ENCODE data around the gene NQO1.

The NQO1 gene

DNA sequence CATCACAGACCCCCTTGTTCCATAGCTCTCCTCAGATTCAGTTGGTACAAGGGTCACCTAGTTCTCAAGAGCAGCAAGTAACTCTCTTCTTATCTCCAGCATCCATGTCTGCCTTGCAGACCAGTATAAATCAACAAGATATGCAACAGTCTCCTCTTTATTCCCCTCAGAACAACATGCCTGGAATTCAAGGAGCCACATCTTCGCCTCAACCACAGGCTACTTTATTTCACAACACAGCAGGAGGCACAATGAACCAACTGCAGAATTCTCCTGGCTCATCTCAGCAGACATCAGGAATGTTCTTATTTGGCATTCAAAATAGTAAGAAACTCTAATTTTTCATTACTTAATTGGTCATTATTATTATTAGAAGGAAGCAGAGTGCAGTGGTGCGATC is 32.4 kb downstream of the NQO1 start:
- Mint-ChIP-seq H3K4me1 (peaks cover 4% of the 10 kb centered on the region), H3K27me3 (ENCODE audit: low read depth) (no peaks in the 10 kb centered on the region), H3K9me3 (no peaks in the 10 kb centered on the region), H3K27ac (no peak overlapping the region), H3K4me3 (no peak overlapping the region), H3K36me3 (ENCODE audit: low read depth) (peaks cover 65% of the 10 kb centered on the region)
- TF ChIP-seq, protein P1, sequence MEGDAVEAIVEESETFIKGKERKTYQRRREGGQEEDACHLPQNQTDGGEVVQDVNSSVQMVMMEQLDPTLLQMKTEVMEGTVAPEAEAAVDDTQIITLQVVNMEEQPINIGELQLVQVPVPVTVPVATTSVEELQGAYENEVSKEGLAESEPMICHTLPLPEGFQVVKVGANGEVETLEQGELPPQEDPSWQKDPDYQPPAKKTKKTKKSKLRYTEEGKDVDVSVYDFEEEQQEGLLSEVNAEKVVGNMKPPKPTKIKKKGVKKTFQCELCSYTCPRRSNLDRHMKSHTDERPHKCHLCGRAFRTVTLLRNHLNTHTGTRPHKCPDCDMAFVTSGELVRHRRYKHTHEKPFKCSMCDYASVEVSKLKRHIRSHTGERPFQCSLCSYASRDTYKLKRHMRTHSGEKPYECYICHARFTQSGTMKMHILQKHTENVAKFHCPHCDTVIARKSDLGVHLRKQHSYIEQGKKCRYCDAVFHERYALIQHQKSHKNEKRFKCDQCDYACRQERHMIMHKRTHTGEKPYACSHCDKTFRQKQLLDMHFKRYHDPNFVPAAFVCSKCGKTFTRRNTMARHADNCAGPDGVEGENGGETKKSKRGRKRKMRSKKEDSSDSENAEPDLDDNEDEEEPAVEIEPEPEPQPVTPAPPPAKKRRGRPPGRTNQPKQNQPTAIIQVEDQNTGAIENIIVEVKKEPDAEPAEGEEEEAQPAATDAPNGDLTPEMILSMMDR (IDR thresholded peaks at IDR 0.05; ENCODE audit: unreplicated experiment in 3 of 3) = no peak

DNA sequence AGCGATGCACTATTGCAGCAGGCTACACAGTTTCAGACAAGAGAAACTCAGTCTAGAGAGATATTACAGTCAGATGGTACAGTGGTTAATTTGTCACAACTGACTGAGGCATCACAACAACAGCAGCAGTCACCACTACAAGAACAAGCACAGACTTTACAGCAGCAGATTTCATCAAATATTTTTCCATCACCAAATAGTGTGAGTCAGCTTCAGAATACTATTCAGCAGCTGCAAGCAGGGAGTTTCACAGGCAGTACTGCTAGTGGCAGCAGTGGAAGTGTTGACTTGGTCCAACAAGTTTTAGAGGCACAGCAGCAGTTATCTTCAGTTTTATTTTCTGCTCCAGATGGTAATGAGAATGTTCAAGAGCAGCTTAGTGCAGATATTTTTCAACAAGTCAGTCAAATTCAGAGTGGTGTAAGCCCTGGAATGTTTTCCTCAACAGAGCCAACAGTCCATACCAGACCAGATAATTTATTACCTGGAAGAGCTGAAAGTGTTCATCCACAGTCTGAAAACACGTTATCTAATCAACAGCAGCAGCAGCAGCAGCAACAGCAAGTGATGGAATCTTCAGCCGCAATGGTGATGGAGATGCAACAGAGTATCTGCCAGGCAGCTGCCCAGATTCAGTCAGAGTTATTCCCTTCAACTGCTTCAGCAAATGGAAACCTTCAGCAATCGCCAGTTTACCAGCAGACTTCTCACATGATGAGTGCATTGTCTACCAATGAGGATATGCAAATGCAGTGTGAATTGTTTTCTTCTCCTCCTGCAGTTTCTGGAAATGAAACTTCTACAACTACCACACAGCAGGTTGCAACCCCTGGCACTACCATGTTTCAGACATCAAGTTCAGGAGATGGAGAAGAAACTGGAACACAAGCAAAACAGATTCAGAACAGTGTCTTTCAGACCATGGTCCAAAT is 34.1 kb downstream of the NQO1 start:
- Mint-ChIP-seq H3K36me3 (ENCODE audit: low read depth) (peaks cover 63% of the 10 kb centered on the region), H3K27ac (peak overlapping the region in 2 of 3 experiments; percentile 17 to 46), H3K27me3 (ENCODE audit: low read depth) (no peaks in the 10 kb centered on the region), H3K4me3 (no peak overlapping the region), H3K4me1 (peaks cover 4% of the 10 kb centered on the region), H3K9me3 (no peaks in the 10 kb centered on the region)
- TF ChIP-seq, protein P1 (IDR thresholded peaks at IDR 0.05; ENCODE audit: unreplicated experiment in 3 of 3) = no peak

DNA sequence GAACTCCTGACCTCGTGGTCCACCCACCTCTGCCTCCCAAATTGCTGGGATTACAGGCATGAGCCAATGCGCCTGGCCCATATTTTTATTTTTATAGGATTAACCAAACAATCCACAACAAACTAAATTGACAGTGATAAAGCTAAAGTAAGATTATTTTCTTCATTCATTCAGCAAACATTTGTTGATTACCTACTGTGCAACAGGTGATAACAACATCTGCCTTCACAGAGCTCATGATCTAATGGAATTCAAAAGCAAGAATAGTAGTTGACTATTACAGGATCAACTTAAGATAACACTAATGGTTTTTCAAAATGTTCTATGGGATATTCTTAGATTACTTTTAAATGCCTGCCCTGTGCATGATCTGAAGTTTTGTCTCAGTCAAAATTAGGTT is 37.8 kb downstream of the NQO1 start:
- no peaks in the 10 kb centered on the region for H3K27me3 Mint-ChIP-seq (ENCODE audit: low read depth)
- H3K36me3 Mint-ChIP-seq (ENCODE audit: low read depth) = peaks cover 62% of the 10 kb centered on the region
- H3K4me1 Mint-ChIP-seq = no peaks in the 10 kb centered on the region
- no peak overlapping the region for H3K4me3 Mint-ChIP-seq
- TF ChIP-seq, protein P1 (IDR thresholded peaks at IDR 0.05; ENCODE audit: unreplicated experiment in 3 of 3) = no peak
- no peak overlapping the region for H3K27ac Mint-ChIP-seq
- H3K9me3 Mint-ChIP-seq = no peaks in the 10 kb centered on the region

DNA sequence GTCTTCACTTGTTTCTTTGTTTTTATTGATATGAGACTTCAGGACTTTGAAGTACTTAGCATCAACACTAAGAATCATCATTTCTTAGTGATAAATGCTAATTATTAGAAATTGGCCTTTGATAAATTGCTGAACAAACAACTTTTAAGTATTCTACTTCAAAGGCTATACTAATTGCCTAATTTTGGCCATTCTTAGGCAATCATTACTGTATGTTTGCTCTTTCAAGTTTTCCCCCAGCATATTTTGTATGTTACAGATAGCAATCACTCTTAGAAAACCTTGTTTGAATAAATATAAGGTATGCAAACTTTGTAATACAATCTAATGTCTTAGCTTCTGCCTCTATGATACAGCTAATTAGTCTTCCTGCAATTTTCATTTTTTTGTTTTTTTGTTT is 46.0 kb downstream of the NQO1 start:
- Mint-ChIP-seq H3K4me1 (no peaks in the 10 kb centered on the region), H3K9me3 (no peaks in the 10 kb centered on the region)

DNA sequence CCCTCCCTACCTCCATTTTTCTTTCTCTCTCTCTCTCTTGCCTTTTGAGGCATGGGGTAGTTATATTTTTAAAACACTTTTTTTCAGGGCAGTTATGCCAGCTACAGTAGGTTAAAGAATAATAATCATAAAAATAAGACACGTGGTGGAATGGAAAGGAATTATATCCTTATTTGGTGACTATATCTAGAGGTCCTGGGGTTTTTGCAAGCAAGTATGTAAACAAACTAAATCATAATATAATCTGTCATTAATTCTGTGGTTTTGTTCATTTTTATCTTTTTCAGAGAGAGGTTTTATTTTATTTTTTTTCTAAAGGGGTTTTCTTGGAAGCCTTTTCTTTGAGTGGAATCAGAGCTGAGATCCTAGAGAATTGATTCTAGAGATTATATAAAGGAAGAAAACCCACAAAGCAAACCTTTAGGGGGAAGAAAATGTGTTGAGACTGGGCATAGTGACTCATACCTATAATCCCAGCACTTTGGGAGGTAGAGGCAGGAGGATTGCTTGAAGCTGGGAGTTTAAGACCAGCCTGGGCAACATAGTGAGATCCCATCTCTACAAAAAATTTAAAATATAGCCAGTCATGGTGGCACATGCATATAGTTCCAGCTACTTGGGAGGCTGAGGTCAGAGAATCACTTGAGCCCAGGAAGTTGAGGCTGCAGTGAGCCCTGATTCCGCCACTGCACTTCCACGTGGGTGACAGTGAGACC is 53.2 kb downstream of the NQO1 start:
- TF ChIP-seq, protein P1 (IDR thresholded peaks at IDR 0.05; ENCODE audit: unreplicated experiment in 3 of 3) = no peak
- H3K9me3 Mint-ChIP-seq = no peaks in the 10 kb centered on the region
- H3K27ac Mint-ChIP-seq = peak overlapping the region; percentile 74 to 89 (median 80)
- H3K4me1 Mint-ChIP-seq = peaks cover 6% of the 10 kb centered on the region
- H3K27me3 Mint-ChIP-seq (ENCODE audit: low read depth) = no peaks in the 10 kb centered on the region
- H3K36me3 Mint-ChIP-seq (ENCODE audit: low read depth) = peaks cover 52% of the 10 kb centered on the region
- no peak overlapping the region for H3K4me3 Mint-ChIP-seq

More for the DNA sequence above, 46.0 kb downstream of the NQO1 start:
- H3K4me3 Mint-ChIP-seq = no peak overlapping the region
- H3K36me3 Mint-ChIP-seq (ENCODE audit: low read depth) = peaks cover 60% of the 10 kb centered on the region
- no peak overlapping the region for H3K27ac Mint-ChIP-seq
- TF ChIP-seq, protein P1 (IDR thresholded peaks at IDR 0.05; ENCODE audit: unreplicated experiment in 3 of 3) = no peak
- H3K27me3 Mint-ChIP-seq (ENCODE audit: low read depth) = no peaks in the 10 kb centered on the region

Measured in nephron (organoid).